Activated naive CD4-positive, alpha-beta T cell treated with anti-CD3 and anti-CD28 coated beads for 36 hours (primary cell): ENCODE data around the gene FCRL4. TPM values are rescaled to one million over a fixed set of nuclear protein-coding genes. Genes with fewer than 3 reads are reported as not detected.
"Not testable (repeated sequence)": the region's sequence is repeated elsewhere in the genome, so short reads cannot be mapped to it uniquely, and the experiment has no call there.

ENCODE experiments used
- CTCF ChIA-PET: fragments of 350-600 bp; sonication (Branson Sonifier 250); formaldehyde crosslinking; loops from one replicate; lab custom pipeline; 2021; ENCODE audit warnings: antibody characterized with exemption; lab: Charles Lee
- DNase-seq: peaks from one replicate; pipeline ENCODE4 v3.0.0-alpha.2; 2020
- H3K27ac Mint-ChIP-seq: one replicate; pipeline ENCODE4 v1.8.0; 2021; ENCODE audit warnings: mild to moderate bottlenecking, mixed read lengths
- H3K27me3 Mint-ChIP-seq: one replicate; pipeline ENCODE4 v1.8.0; 2021; ENCODE audit warnings: low read depth, mixed read lengths
- H3K36me3 Mint-ChIP-seq: one replicate; pipeline ENCODE4 v1.8.0; 2021; ENCODE audit warnings: low read depth, mixed read lengths
- H3K4me1 Mint-ChIP-seq: one replicate; pipeline ENCODE4 v1.8.0; 2021; ENCODE audit warnings: low read depth, mixed read lengths
- H3K4me3 Mint-ChIP-seq: one replicate; pipeline ENCODE4 v1.8.0; 2021; ENCODE audit warnings: mild to moderate bottlenecking, moderate library complexity, mixed read lengths
- H3K9me3 Mint-ChIP-seq: one replicate; pipeline ENCODE4 v1.8.0; 2021; ENCODE audit warnings: mixed read lengths
- intact Hi-C: fragments of 100-400 bp; cut with micrococcal nuclease; formaldehyde crosslinking; loops from one replicate; pipeline ENCODE4 v1.15.1; 2023
- total RNA-seq, 2 experiments: library from RNA; stranded (reverse); gene quantifications; one replicate each; pipeline ENCODE4 v1.2.3, GENCODE V29; 2021

FCRL4 gene
- total RNA-seq, 2 experiments from 2014 or later: not detected

GRCh38 chr1:157584503-157584902 is 13.4 kb downstream of the FCRL4 start:
- Mint-ChIP-seq H3K27ac (no peak overlapping the region), H3K27me3 (peaks cover 6% of the 10 kb centered on the region), H3K36me3 (no peaks in the 10 kb centered on the region), H3K9me3 (no peaks in the 10 kb centered on the region), H3K4me3 (no peak overlapping the region), H3K4me1 (no peaks in the 10 kb centered on the region)
- CTCF ChIA-PET: no interaction called here
- DNase-seq: no peak
- intact Hi-C loops: loop anchor here (5.0 kb wide), 3 partner anchors 43 to 543 kb away; a partner anchor contains a TSS

- Mint-ChIP-seq H3K27me3 (peaks cover 2% of the 10 kb centered on the region), H3K4me3 (no peak overlapping the region), H3K9me3 (no peaks in the 10 kb centered on the region), H3K36me3 (no peaks in the 10 kb centered on the region), H3K27ac (no peak overlapping the region), H3K4me1 (no peaks in the 10 kb centered on the region)
- intact Hi-C loops: loop anchor here (2.0 to 5.0 kb wide), 4 partner anchors 46 to 546 kb away; a partner anchor contains a TSS
- DNase-seq: no peak
- CTCF ChIA-PET: interaction anchor here (0.6 to 2.5 kb wide), 22 partner anchors 8 to 1532 kb away, joined by 3 to 23 read pairs (median 3); partner anchors contain the start of gene FCRL3
Observed at GRCh38 chr1:157580828-157581210, 17.1 kb downstream of the FCRL4 start.

- no peak overlapping the region for H3K27ac Mint-ChIP-seq
- H3K9me3 Mint-ChIP-seq: no peaks in the 10 kb centered on the region
- H3K4me3 Mint-ChIP-seq: no peak overlapping the region
- no peaks in the 10 kb centered on the region for H3K36me3 Mint-ChIP-seq
- no peaks in the 10 kb centered on the region for H3K4me1 Mint-ChIP-seq
- DNase-seq: peak; percentile 33
- CTCF ChIA-PET: interaction anchor here (0.6 to 2.5 kb wide), 28 partner anchors 8 to 1533 kb away, joined by 3 to 23 read pairs (median 3); partner anchors contain the start of gene FCRL3
- intact Hi-C loops: loop anchor here (2.0 to 5.0 kb wide), 4 partner anchors 47 to 547 kb away; a partner anchor contains a TSS
- H3K27me3 Mint-ChIP-seq: peaks cover 2% of the 10 kb centered on the region
Observed at GRCh38 chr1:157580179-157580827, 17.6 kb downstream of the FCRL4 start.

GRCh38 chr1:157577420-157577819 is 20.5 kb downstream of the FCRL4 start:
- CTCF ChIA-PET: interaction anchor here (1.3 kb wide), 1 partner anchor 196 kb away, joined by 3 read pairs; no protein-coding TSS in a partner anchor

GRCh38 chr1:157575744-157576143 is 22.1 kb downstream of the FCRL4 start:
- intact Hi-C loops: no loop called here
- no peak for DNase-seq
- no peaks in the 10 kb centered on the region for H3K4me1 Mint-ChIP-seq
- no peaks in the 10 kb centered on the region for H3K36me3 Mint-ChIP-seq
- H3K27ac Mint-ChIP-seq: no peak overlapping the region
- H3K4me3 Mint-ChIP-seq: no peak overlapping the region
- CTCF ChIA-PET: no interaction called here
- H3K9me3 Mint-ChIP-seq: no peaks in the 10 kb centered on the region
- H3K27me3 Mint-ChIP-seq: peaks cover 4% of the 10 kb centered on the region

More at GRCh38 chr1:157577420-157577819, 20.5 kb downstream of the FCRL4 start:
- Mint-ChIP-seq H3K27ac (no peak overlapping the region), H3K4me1 (no peaks in the 10 kb centered on the region), H3K4me3 (no peak overlapping the region), H3K9me3 (no peaks in the 10 kb centered on the region), H3K36me3 (no peaks in the 10 kb centered on the region), H3K27me3 (peaks cover 2% of the 10 kb centered on the region)
- intact Hi-C loops: no loop called here
- no peak for DNase-seq

GRCh38 chr1:157574836-157575235 is 23.0 kb downstream of the FCRL4 start:
- CTCF ChIA-PET: no interaction called here
- H3K4me3 Mint-ChIP-seq: no peak overlapping the region
- intact Hi-C loops: no loop called here
- no peak overlapping the region for H3K27ac Mint-ChIP-seq
- H3K27me3 Mint-ChIP-seq: peaks cover 2% of the 10 kb centered on the region
- no peak for DNase-seq
- no peaks in the 10 kb centered on the region for H3K36me3 Mint-ChIP-seq
- H3K9me3 Mint-ChIP-seq: no peaks in the 10 kb centered on the region
- H3K4me1 Mint-ChIP-seq: no peaks in the 10 kb centered on the region

- Mint-ChIP-seq H3K27me3 (peaks cover 22% of the 10 kb centered on the region), H3K4me3 (no peak overlapping the region), H3K27ac (no peak overlapping the region), H3K36me3 (no peaks in the 10 kb centered on the region), H3K9me3 (no peaks in the 10 kb centered on the region), H3K4me1 (no peaks in the 10 kb centered on the region)
- no peak for DNase-seq
- intact Hi-C loops: no loop called here
- CTCF ChIA-PET: no interaction called here
Observed at GRCh38 chr1:157566484-157567300, 31.2 kb downstream of the FCRL4 start.

GRCh38 chr1:157562515-157562914 is 35.4 kb downstream of the FCRL4 start:
- Mint-ChIP-seq H3K9me3 (no peaks in the 10 kb centered on the region), H3K4me1 (no peaks in the 10 kb centered on the region), H3K36me3 (no peaks in the 10 kb centered on the region), H3K27me3 (peaks cover 20% of the 10 kb centered on the region), H3K4me3 (no peak overlapping the region), H3K27ac (no peak overlapping the region)
- CTCF ChIA-PET: interaction anchor here (2.0 kb wide), 1 partner anchor 18 kb away, joined by 8 read pairs; no protein-coding TSS in a partner anchor
- no peak for DNase-seq
- intact Hi-C loops: no loop called here

- intact Hi-C loops: no loop called here
- Mint-ChIP-seq H3K9me3 (no peaks in the 10 kb centered on the region), H3K4me1 (no peaks in the 10 kb centered on the region), H3K36me3 (no peaks in the 10 kb centered on the region), H3K27ac (no peak overlapping the region), H3K4me3 (no peak overlapping the region), H3K27me3 (peaks cover 10% of the 10 kb centered on the region)
- CTCF ChIA-PET: no interaction called here
- no peak for DNase-seq
Observed at GRCh38 chr1:157558119-157558518, 39.8 kb downstream of the FCRL4 start.

- Mint-ChIP-seq H3K27ac (no peak within 1 kb of the TSS), H3K27me3 (peaks cover 6% of the 10 kb centered on the region), H3K4me3 (no peak within 1 kb of the TSS), H3K36me3 (no peaks in the 10 kb centered on the region), H3K9me3 (no peaks in the 10 kb centered on the region), H3K4me1 (peaks cover 3% of the 10 kb centered on the region)
- no peak for DNase-seq
- intact Hi-C loops: no loop called here
- CTCF ChIA-PET: no interaction called here
Observed at GRCh38 chr1:157551694-157552693, 45.9 kb downstream of the FCRL4 start, which contains the start of gene FCRL5. TSS of gene FCRL5 (minus strand) at chr1:157552515. CDS start at chr1:157552362, 153 bp downstream.

GRCh38 chr1:157548081-157548480 is 49.8 kb downstream of the FCRL4 start:
- H3K27ac Mint-ChIP-seq, DNase-seq, H3K4me3 Mint-ChIP-seq, H3K4me1 Mint-ChIP-seq, H3K36me3 Mint-ChIP-seq, H3K9me3 Mint-ChIP-seq, intact Hi-C loops, H3K27me3 Mint-ChIP-seq, CTCF ChIA-PET: not testable (repeated sequence)
